KG1 (cell line): ENCODE results near the gene POLR2A.

Source experiments
- DNase-seq: peaks from one replicate; lab custom pipeline; 2025; lab: John Stamatoyannopoulos, UW

The POLR2A gene

DNA sequence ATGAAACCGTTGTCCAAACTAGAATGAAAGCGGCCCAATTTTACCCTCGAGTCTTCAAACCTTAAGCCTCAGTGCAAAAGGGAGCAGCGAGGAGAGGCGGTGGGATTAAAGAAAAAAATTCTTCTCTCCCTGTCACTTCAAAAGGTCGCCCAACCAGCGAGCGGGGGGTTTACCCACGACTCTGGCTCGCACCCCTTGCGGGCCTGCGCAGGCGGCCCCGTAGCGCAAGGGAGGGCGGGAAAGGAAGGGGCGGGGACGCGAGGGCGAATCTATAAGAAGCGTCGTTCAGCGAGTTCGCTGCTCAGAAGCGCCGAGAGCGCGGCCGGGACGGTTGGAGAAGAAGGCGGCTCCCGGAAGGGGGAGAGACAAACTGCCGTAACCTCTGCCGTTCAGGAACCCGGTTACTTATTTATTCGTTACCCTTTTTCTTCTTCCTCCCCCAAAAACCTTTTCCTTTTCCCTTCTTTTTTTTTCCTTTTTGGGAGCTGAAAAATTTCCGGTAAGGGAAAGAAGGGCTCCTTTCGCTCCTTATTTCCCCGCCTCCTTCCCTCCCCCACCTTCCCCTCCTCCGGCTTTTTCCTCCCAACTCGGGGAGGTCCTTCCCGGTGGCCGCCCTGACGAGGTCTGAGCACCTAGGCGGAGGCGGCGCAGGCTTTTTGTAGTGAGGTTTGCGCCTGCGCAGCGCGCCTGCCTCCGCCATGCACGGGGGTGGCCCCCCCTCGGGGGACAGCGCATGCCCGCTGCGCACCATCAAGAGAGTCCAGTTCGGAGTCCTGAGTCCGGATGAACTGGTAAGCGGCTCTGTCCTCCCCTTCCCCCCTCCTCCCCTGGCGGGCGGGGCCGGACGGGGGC lies at the start of gene POLR2A:
TSS of gene POLR2A (plus strand) at position 300 of the 852 bp plus-strand sequence.
- DNase-seq = peak; percentile 84

DNA sequence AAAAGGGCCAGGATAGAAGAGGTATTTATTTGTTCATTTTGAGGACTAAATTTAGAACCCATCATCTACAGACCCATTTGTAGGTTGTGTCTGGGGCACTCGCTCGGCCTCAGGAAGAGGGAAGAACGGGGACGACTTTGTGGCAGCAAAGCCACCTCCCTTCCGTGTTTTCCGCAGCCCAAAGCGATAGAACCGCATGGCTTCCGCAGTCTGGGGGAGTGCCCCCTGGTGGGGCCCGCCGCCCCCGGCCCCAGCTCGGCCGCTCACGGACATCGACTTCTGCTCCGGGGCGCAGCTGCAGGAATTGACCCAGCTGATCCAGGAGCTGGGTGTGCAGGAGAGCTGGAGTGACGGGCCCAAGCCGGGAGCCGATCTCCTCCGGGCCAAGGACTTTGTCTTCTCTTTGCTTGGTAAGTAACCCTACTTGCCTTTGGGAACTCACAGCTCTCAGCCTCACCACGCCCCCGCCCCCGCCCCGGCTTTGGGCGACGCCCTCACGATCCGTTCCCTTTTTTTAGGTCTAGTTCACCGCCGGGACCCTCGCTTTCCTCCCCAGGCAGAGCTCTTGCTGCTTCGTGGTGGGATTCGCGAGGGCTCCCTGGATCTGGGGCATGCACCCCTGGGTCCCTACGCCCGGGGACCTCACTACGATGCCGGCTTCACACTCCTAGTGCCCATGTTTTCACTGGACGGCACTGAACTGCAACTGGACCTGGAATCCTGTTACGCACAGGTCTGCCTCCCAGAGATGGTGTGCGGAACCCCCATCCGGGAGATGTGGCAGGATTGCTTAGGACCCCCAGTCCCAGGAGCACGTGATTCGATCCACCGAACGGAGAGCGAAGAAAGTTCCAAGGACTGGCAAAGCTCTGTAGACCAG lies 48.2 kb upstream of the POLR2A start:
- no peak for DNase-seq

DNA sequence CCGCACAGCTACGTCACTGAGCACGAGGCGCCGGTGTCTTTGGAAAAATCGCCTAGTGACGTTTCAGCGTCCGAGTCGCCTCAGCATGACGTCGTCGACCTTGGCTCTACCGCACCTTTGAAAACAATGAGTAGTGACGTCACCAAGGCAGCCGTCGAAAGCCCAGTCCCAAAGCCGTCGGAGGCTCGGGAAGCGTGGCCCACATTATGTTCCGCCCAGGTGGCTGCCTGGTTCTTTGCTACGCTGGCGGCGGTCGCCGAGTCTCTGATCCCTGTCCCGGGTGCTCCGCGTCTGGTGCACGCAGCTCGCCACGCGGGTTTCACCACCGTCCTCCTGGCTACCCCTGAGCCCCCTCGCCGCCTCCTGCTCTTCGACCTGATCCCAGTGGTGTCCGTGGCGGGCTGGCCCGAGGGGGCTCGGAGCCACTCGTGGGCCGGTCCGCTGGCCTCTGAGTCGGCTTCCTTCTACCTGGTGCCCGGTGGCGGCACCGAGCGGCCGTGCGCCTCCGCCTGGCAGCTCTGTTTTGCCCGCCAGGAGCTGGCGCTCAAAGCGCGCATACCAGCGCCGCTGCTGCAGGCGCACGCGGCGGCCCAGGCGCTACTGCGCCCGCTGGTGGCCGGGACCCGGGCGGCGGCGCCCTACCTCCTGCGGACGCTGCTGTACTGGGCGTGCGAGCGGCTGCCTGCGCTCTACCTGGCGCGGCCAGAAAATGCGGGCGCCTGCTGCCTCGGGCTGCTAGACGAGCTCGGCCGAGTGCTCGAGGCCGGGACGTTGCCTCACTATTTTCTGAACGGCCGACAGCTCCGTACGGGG lies 47.4 kb upstream of the POLR2A start:
- no peak for DNase-seq

DNA sequence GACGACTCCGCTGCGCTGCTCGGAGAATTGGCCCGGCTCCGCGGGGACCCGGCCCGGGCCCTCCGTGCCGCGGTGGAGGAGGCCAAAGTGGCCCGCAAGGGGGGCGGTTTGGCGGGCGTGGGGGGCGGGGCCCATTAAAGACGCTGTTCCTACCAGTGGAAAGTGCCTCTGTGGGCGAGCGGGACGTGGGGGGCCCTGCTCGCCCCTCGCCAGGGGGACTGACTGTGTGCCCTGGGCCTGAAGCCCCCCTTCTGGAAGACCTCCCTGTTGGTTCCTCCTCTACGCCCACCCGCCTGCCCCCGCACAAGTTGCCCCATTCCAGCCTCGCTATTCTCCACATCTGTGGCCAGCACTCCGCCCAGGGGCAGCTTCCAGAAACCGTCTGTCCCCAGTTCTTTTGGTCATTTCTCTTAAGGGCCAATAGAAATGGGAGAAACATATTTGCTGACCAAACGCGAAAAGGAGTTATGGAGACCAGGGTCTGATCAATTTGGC lies 46.8 kb upstream of the POLR2A start:
- no peak for DNase-seq

DNA sequence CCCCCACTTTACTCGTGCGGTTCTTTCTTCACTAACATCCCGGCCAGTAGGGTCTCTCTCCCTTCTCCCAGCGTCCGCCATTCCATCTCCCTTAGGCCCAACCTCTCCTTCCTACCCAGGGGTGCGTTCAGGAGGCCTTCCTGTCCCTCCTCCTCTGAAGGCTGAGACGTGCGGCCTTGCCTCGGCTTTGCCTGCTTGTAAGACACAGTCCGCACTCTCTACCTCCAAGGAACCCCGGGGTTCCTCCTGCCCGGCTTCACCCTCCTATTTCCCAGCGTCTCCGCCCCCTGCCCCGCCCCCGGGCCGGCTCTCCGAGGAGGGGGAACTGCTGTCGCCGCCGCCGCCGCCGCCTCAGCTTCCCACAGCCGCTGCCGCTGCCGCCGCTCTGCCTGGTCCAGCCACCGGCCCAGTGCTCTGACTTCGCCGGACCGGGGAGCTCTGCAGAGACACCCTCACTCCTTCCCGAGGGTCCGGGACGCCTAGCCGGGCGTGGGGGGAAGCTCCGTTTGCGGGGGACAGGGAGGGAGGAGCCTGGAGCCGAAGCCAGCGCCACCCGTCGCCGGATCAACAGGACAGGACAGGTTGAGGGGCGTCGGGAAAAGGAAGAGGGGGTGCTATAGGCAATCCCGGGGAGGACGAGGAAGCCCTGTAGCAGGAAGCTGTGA lies 46.1 kb upstream of the POLR2A start:
- no peak for DNase-seq

DNA sequence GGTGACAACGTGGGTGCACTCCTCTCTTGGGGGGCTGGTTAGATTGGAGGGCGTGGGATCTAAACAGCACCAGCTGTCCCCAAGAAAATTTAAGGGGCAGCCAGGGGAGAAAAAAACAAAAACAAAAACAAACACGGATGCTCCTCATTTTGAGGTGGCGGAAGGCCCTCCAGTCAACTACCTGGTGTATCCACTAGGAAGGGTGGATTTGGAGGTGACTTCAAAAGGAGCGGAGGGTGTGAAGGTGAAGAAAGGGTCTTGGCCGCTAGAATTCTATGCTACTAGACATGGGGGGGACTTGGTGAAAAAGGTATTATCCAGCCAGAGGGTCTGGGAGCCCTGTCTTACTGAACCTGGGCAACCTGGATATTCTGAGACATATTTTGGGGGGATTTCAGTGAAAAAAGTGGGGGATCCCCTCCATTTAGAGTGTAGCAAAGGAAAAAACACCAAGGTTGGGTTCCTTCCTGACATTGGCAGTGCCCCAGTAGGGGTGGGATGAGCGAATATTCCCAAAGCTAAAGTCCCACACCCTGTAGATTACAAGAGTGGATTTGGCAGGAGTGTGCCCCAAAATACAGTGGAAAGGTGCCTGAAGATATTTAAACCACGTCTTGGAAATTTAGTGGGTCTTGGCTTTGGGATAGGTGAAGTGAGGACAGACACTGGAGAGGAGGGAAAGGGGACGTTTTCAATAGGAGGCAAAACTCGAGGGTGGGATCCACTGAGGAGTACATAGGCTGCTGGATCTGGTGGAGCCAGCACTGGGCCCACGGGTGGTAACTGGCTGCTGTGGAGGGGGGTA lies 45.3 kb upstream of the POLR2A start:
- DNase-seq = no peak

DNA sequence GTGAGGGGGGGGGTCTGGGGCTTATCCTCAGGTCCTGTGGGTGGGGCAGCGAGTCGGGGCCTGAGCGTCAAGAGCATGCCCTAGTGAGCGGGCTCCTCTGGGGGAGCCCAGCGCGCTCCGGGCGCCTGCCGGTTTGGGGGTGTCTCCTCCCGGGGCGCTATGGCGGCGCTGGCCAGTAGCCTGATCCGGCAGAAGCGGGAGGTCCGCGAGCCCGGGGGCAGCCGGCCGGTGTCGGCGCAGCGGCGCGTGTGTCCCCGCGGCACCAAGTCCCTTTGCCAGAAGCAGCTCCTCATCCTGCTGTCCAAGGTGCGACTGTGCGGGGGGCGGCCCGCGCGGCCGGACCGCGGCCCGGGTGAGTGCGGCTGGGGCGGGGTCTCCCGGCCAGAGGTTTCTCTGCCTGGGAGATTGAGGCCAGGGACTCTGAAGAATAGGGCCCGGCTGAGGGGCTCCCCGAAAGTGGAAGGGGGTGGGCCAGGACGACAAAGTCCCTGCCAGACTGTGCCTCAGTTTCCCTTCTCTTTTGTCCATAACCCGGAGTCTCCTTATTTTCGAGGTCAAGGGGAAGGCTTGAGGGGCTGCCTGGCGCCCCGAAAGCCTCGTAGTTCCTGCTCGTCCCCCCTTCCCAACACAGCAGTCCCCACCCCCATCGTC lies 44.6 kb upstream of the POLR2A start, which contains the start of gene FGF11:
TSS of gene FGF11 (plus strand) at position 51 of the 651 bp plus-strand sequence. CDS start at position 160, 109 bp downstream.
- no peak for DNase-seq

DNA sequence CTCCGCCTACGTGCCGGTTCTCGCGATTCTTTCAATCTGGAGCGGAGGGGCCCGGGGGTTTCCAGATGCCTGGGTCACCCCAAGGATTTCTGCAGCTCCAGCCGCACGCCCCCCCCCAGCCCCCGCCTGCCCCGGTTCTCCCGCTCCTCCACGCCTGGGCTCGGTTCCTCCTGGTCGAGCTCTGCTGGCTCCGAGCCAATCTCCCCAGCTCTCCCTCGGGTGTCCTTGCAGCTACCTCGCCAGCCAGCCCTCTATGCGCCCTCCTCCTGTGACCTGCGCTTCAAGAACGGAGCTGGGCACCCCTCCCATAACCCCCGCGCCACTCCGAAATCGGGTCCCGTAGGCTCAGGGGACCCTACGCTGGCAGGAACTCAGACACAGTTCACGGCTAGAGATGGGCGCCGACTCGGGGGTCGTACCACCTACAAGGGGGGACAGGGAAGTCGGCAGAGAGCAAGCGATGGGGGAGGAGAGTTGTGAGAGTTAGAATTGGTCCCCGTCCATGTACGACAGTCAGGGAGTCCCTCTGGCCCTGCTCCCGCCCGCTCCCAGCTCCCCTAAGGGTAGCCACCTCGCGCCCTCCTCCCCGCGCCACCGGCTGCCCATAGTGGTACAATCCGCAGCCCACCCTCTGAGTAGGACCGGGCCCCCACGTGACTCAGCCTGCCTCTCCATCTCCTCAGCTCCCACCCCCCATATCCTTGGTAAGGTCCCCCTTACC lies 43.9 kb upstream of the POLR2A start:
- no peak for DNase-seq

DNA sequence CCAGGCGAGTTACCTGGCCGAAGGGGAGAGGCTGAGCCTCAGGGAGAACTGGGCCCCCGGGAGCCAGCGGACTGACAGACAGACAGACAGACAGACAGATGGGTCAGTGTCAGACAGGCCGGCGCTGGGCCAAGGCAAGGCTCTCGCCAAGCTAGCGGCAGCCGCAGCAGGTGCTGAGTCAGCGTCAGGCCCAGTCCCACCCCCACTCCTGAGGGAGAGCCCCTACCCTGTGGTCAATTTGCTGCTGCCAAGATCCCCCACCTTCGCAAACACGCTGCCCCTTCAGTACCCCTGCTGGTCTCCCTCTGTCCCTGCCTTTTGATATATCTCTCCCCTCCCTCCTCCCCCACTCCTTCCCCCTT lies 43.4 kb upstream of the POLR2A start:
- DNase-seq = no peak

DNA sequence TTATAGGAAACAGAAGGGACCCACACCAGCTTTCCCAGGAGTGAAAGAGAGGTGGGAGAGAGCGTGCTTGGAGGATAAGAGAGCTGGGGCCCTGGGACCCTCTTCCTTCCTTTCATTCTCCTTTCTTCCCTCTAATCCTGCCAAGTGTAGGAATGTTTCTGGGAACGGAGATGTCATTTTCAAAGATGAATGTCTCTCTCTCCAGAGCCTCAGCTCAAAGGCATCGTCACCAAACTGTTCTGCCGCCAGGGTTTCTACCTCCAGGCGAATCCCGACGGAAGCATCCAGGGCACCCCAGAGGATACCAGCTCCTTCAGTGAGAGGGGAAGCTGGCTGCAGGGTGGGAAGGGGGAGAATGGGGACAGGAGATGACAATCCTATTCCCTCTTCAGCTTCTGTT lies 42.9 kb upstream of the POLR2A start:
- DNase-seq = no peak

DNA sequence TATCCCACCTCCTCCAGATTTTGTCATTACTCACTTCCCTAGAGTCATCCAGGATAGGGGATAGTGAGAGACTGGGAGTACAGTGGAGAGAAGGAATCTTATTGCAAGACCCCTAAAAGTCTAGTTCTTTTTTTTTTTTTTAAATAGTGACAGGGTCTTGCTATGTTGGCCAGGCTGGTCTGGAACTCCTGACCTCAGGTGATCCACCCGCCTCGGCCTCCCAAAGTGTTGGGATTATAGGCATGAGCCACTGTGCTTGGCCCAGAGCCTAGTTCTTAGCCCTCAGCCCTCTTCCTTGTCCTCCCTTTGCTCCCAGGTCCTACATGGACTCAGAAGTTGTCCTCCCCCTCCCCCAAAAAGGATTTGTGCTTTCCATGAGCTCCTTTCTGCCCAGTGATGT lies 42.0 kb upstream of the POLR2A start:
- DNase-seq = no peak

DNA sequence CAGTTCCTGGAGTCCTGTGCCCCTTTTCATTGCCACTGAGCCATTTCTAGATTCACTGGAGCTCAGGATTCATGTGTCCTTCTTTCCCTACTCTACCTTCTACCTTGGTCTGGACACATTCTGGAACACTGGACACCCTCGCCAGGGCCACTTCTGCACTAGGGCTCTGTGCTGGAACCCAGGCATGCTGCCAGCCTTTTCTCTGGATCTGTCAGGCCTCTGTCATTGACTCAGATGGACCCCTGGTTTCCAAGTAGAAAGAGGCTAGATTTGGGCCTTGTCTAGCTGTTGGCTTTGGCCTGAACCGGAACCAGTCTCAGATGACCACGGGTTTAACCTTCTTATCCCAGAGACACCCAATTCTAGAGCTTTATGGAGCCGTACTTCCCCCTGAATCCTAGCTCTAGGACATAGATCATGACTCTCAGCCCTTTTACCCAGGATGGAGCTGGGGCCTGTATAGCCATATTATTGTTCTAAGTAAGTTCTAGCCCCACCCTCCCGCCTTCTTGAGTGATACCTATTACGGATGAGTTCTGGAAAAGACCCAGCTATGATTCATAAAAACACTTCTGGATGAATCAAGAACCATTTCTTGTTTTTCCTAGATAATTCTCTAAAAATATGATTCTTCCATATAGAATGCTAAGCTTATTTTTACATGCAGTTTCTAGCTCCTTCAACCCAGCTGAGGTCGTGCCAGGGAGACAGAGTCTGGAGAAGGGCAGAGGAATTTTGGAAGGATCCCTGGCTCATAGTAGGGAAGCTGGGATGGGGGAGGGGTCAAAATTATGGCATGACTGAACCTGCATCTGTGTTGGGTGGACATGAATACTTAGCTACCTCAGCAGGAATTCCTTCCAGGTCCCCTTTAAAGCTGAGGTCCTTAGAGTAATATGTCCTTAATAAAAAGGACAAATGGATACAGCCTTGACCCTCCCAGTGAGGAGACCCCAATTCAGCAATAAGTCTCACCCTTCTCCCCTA lies 40.4 kb upstream of the POLR2A start:
- DNase-seq = no peak

DNA sequence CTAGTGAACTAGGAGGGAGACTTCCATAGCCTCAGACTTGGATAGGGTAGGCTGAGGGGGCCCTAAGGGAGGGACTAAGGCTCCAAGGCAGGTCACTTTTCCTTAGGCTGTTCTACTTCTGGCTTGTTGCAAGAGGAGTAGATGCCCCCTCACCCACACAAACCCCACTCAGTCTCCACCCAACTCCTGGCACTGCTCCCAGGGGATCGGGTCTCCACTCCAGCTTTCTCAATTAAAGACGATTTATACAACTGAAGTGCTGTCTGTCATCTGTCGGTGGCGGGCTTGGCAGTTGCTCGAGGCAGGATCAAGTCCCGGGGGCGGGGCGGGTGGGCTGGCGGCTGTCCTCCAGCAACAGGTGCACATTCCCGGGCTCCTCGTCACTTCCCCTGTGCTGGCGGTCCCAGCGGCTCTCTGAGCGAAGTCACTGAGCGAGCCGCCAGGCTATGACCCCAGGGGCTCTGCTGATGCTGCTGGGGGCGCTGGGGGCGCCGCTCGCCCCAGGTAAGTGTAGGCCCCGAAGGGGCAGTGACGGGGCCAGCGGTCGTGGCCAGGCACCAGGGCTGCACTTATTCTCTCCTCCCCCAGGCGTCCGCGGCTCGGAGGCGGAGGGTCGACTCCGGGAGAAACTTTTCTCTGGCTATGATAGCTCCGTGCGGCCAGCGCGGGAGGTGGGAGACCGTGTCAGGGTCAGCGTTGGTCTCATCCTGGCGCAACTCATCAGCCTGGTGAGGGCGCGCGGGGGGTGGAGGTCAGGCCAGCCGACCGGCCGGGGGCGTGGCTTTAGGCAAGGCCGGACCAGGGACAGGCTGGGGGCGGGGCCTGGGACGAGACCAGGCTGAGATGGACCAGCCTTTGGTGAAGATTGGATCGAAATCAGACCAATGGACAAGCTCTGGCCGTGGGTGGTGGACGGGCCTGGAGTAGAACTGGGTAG lies 39.2 kb upstream of the POLR2A start, which contains the start of gene CHRNB1:
TSS of gene CHRNB1 (plus strand) at position 380 of the 937 bp plus-strand sequence. CDS start at position 447, 67 bp downstream.
- no peak for DNase-seq

DNA sequence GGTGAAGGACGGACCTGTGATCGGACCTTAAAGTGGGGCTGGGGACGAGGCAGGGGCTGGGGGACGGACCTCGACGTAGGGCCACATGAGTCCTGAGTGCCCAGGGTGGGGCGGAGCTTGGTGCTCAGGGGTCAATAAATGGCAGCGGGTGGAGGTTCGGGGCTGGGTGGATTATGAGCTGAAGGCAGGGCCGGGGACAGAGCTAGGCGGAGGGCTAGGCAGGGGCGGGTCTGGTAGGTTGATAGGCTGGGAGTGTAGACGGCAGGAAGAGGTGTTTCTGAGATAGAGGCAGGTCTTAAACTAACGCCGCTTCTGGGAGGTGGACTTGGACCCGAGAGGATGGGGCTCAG lies 38.6 kb upstream of the POLR2A start:
- DNase-seq = no peak

DNA sequence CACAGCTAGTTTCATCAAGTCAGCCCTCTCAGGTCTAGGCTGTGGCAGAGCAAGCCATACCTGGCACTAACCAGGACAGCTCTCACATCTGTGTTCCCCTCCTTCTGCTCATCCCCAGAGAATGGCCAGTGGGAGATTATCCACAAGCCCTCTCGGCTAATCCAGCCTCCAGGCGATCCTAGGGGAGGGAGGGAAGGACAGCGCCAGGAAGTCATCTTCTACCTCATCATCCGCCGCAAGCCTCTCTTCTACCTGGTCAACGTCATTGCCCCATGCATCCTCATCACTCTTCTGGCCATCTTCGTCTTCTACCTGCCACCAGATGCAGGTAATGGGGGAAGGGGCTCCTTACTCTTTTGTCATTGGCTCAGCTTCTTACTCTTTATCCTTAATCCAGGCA lies 35.7 kb upstream of the POLR2A start:
- no peak for DNase-seq

DNA sequence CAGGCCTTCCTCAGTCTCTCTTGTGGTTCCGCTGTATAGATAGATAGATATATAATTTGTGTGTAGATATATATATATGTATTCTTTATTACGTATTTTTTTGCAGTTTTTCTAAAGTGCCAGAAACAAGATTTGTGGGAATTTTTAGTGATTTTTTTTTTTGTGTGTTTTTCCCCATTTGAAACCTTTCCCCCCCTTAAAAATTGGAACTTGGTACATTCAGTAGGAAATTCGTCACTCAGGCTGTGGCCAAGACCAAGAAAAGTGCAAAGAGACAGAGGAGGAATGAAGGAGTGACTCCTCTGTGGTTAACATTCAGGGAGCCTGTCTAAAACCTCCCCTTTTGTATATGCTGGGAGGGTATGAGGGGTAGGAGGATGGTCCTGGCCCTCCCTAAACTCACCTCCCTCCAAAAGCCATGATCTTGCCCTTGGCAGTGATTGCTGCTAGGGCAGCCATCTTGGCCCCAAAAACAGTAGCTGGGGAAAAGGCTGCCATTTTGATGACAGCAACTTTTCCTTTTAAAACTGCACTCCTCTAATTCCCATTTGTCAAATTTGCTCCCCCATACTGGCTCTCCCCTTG lies 24.1 kb upstream of the POLR2A start:
- DNase-seq = no peak
